A549 (cell line): Measurements from ENCODE around the gene MT1HL1. TPM values are rescaled to one million over a fixed set of nuclear protein-coding genes. Genes with fewer than 3 reads are reported as not detected.

Source experiments
- ATAC-seq, 2 experiments: fragments of 200-7000 bp in 1 of 2; fragments of >200 bp in 1 of 2; cut with Nextera tagmentation in 1 of 2; cut with Tn5 transposase in 1 of 2; 3 replicates each; pipeline versions ENCODE4 v1.8.0 to v1.9.1; 2018 to 2020; ENCODE audit warnings: mild to moderate bottlenecking in 1 of 2, moderate library complexity in 1 of 2
- CTCF ChIA-PET: fragments of 300-600 bp; sonication (Branson Sonifier 250); formaldehyde crosslinking; extraction: SDS; loops from one replicate; lab custom pipeline; 2021; ENCODE audit warnings: antibody characterized with exemption, inconsistent platforms; lab: Yijun Ruan, JAX
- POLR2A ChIA-PET: fragments of 350-600 bp; formaldehyde crosslinking; extraction: SDS; loops from one replicate; lab custom pipeline; 2021; ENCODE audit warnings: antibody characterized with exemption, inconsistent platforms; lab: Yijun Ruan, JAX
- DNase-seq, 2 experiments: peaks; one replicate each; pipeline versions ENCODE4 v3.0.0 to v3.0.0-alpha.2; 2011 to 2016; ENCODE audit warnings: low read depth in 1 of 2, low spot score in 1 of 2
- FAIRE-seq: peaks from 2 replicates; lab custom pipeline; 2011; peaks lifted over from hg19 to GRCh38; lab: Jason Lieb, UNC
- H3K27ac ChIP-seq, 2 experiments: fragments of >200 bp; sonication (Bioruptor Twin); formaldehyde crosslinking; 3 replicates each; pipeline ENCODE4 v1.5.1; 2016 to 2017
- H3K4me1 ChIP-seq: fragments of >200 bp; sonication (Bioruptor Twin); formaldehyde crosslinking; 3 replicates; pipeline ENCODE4 v1.6.1; 2016
- H3K4me2 ChIP-seq: fragments of >200 bp; sonication (Bioruptor Twin); formaldehyde crosslinking; 3 replicates; pipeline ENCODE4 v1.6.1; 2016
- H3K4me3 ChIP-seq: fragments of >200 bp; sonication (Bioruptor Twin); formaldehyde crosslinking; 3 replicates; pipeline ENCODE4 v1.5.1; 2016
- H3K9me3 ChIP-seq: fragments of >200 bp; sonication (Bioruptor Twin); formaldehyde crosslinking; 3 replicates; pipeline ENCODE4 v1.6.1; 2016
- BHLHE40 ChIP-seq: IDR thresholded peaks from 2 replicates; pipeline ENCODE4 v1.6.1; 2012; ENCODE audit warnings: low read depth, low read length, inconsistent platforms
- CBX2 ChIP-seq: fragments of 200-600 bp; sonication (generic); IDR thresholded peaks from 2 replicates; pipeline ENCODE4 v1.6.1; 2016; ENCODE audit warnings: low read depth, mild to moderate bottlenecking, borderline replicate concordance
- CBX8 ChIP-seq: fragments of 200-600 bp; sonication (generic); IDR thresholded peaks from 2 replicates; pipeline ENCODE4 v1.6.1; 2016
- CHD4 ChIP-seq: fragments of 200-600 bp; sonication (generic); IDR thresholded peaks from 2 replicates; pipeline ENCODE4 v1.6.1; 2016; ENCODE audit warnings: antibody characterized with exemption, mild to moderate bottlenecking, borderline replicate concordance
- FOSL2 ChIP-seq, 2 experiments: fragments of 450-650 bp in 1 of 2; fragments of >200 bp in 1 of 2; sonication (Bioruptor Twin) in 1 of 2; formaldehyde crosslinking; IDR thresholded peaks; 2 replicates each; pipeline versions ENCODE4 v1.5.0 to v1.6.1; 2016 to 2020; ENCODE audit warnings: mild to moderate bottlenecking in 1 of 2, moderate library complexity in 1 of 2
- HOXB5 ChIP-seq: fragments of 250-450 bp; sonication (Bioruptor Pico); IDR thresholded peaks from 2 replicates; pipeline ENCODE4 v1.5.0; 2020; ENCODE audit warnings: mild to moderate bottlenecking, moderate library complexity
- KDM1A ChIP-seq: fragments of 200-600 bp; sonication (generic); IDR thresholded peaks from 2 replicates; pipeline ENCODE4 v1.6.1; 2016; ENCODE audit warnings: low read depth, mild to moderate bottlenecking
- MAFK ChIP-seq: fragments of 450-650 bp; IDR thresholded peaks from 2 replicates; pipeline ENCODE4 v1.6.1; 2014; ENCODE audit not compliant: partially characterized antibody
- MAZ ChIP-seq: fragments of 150-350 bp; IDR thresholded peaks from 2 replicates; pipeline ENCODE4 v1.6.1; 2014; ENCODE audit warnings: antibody characterized with exemption, low read depth, low read length, borderline replicate concordance
- NFE2L2 ChIP-seq: fragments of 150-350 bp; conservative IDR thresholded peaks from 2 replicates; pipeline ENCODE4 v1.6.1; 2014; ENCODE audit warnings: low read length
- POLR2A ChIP-seq: IDR thresholded peaks from 2 replicates; pipeline ENCODE4 v1.6.1; 2012; ENCODE audit warnings: mild to moderate bottlenecking, low read length
- POLR2AphosphoS2 ChIP-seq: conservative IDR thresholded peaks from 2 replicates; pipeline ENCODE4 v1.6.1; 2012; ENCODE audit warnings: low read length, improper control_type of control experiment, inconsistent platforms
- RCOR1 ChIP-seq: fragments of 150-350 bp; IDR thresholded peaks from 2 replicates; pipeline ENCODE4 v1.6.1; 2014; ENCODE audit warnings: antibody characterized with exemption, low read length, low read depth
- SMC3 ChIP-seq: fragments of >200 bp; sonication (Bioruptor Twin); formaldehyde crosslinking; IDR thresholded peaks from 3 replicates; pipeline ENCODE4 v1.6.1; 2018; ENCODE audit warnings: inconsistent platforms
- SREBF2 ChIP-seq: fragments of 450-650 bp; IDR thresholded peaks from 2 replicates; pipeline ENCODE4 v1.6.1; 2014; ENCODE audit warnings: mild to moderate bottlenecking, moderate library complexity
- ZC3H11A ChIP-seq: fragments of 450-650 bp; IDR thresholded peaks from 2 replicates; pipeline ENCODE4 v1.6.1; 2014; ENCODE audit warnings: antibody characterized with exemption, mild to moderate bottlenecking
- ZNF302 ChIP-seq: fragments of 250-450 bp; sonication (Bioruptor Pico); IDR thresholded peaks from 2 replicates; pipeline ENCODE4 v1.9.0; 2021; ENCODE audit warnings: inconsistent platforms, mild to moderate bottlenecking, moderate library complexity
- WGBS: methylation state at CpG from one replicate; pipeline ENCODE4 v1.1.6; 2017; ENCODE audit errors: missing lambda C conversion rate; 5-methylcytosine and 5-hydroxymethylcytosine counted together
- polyA minus RNA-seq: library from RNA; depleted of rRNA, polyadenylated mRNA; stranded (reverse); fragments of >200 nt; gene quantifications from 2 replicates; pipeline ENCODE4 v1.2.3, GENCODE V29; 2011; rRNA and poly(A)+ RNA removed
- polyA plus RNA-seq, 4 experiments: library from polyadenylated mRNA; depleted of rRNA in 3 of 4; stranded (reverse); fragments of >200 nt; fragmentation: RNase III in 1 of 4; extraction: RNeasy Plus Mini Kit Qiagen cat#74134 plus additional on column Dnase treatment in 1 of 4; gene quantifications; 2 replicates in 3 of 4; 3 replicates in 1 of 4; pipeline ENCODE4 v1.2.3, GENCODE V29; 2011 to 2017
- TF ChIP-seq, protein P1 (sequence below): fragments of >200 bp; sonication (Bioruptor Twin); formaldehyde crosslinking; IDR thresholded peaks from 2 replicates; pipeline ENCODE4 v1.6.1; 2016
- TF ChIP-seq, protein P2 (sequence below): IDR thresholded peaks from 2 replicates; pipeline ENCODE4 v1.6.1; 2012; ENCODE audit warnings: low read depth, borderline replicate concordance
- TF ChIP-seq, protein P3 (sequence below): fragments of 250-450 bp; sonication (Bioruptor Pico); IDR thresholded peaks from 2 replicates; pipeline ENCODE4 v1.5.0; 2020; ENCODE audit warnings: low read depth, mild to moderate bottlenecking, moderate library complexity
- TF ChIP-seq, protein P4 (sequence below): fragments of 450-650 bp; IDR thresholded peaks from 2 replicates; pipeline ENCODE4 v1.6.1; 2014; ENCODE audit warnings: antibody characterized with exemption
- TF ChIP-seq, protein P5 (sequence below): IDR thresholded peaks from 2 replicates; pipeline ENCODE4 v1.6.1; 2012

Gene MT1HL1
- polyA plus RNA-seq (2011; rRNA removed) (not detected in 2 replicates), polyA plus RNA-seq (2017; fragmentation: RNase III; extraction: RNeasy Plus Mini Kit Qiagen cat#74134 plus additional on column Dnase treatment) (not detected in 3 replicates), polyA minus RNA-seq (not detected in 2 replicates)
- not detected in 2 replicates for polyA plus RNA-seq (2012; cell fraction: cytosol; rRNA removed)
- polyA plus RNA-seq (2012; cell fraction: nucleus; rRNA removed): not detected in 2 replicates

DNA sequence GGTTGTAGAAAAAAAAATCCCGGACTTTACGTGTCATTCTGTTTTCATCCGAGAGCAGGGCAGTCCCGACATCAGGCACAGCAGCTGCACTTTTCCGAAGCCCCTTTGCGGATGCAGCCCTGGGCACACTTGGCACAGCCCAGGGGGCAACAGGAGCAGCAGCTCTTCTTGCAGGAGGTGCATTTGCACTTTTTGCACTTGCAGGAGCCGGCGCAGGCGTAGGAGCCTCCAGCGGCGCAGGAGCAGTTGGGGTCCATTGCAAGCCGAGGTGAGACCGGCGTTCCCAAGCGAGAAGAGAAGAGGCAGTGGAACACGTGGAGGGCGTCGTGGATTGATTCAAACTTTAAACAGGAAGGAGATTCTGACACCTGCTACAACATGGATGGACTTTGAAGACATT lies at the start of gene MT1HL1:
MT1HL1 (minus strand) TSS at position 326 of the 400 bp plus-strand sequence; CDS start at position 257, 69 bp downstream.
- 62% methylated on average over 18 of the region's 18 CpGs for WGBS
- no peak within 1 kb of the TSS for H3K27ac ChIP-seq
- ChIA-PET POLR2A (no interaction called here), CTCF (no interaction called here)
- H3K4me2 ChIP-seq: no peak within 1 kb of the TSS
- FAIRE-seq: no peak
- DNase-seq: no peak
- ATAC-seq: no peak
- no peak for TF ChIP-seq BHLHE40
- no peak for TF ChIP-seq SREBF2
- TF ChIP-seq, all 56 proteins: peak for 0
- Histone ChIP-seq H3K4me1 (no peaks in the 10 kb centered on the region), H3K9me3 (no peaks in the 10 kb centered on the region), H3K4me3 (no peak within 1 kb of the TSS)

DNA sequence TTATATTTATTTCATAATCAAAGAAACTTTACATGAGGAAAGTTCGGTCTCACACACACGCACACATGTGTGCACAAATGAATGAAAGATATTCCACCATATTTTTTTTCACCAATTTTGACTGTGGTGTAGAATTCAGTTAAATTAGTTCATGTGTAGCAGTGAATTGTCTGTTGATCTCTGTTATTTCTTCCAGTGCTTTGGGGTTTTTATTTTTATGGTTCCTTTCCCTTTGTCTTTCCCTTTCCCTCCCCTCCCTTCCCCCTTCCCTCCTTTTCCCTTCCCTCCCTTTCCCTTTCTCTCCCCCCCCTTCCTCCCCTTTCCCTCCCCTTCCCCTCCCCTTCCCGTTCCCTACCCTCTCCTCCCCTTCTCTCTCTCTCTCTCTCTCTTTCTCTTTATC lies 46.7 kb upstream of the MT1HL1 start:
- no peak overlapping the region for H3K4me2 ChIP-seq
- no peaks in the 10 kb centered on the region for H3K4me1 ChIP-seq
- H3K27ac ChIP-seq: no peak overlapping the region
- no peak for DNase-seq
- CTCF ChIA-PET: no interaction called here
- POLR2A ChIA-PET: no interaction called here
- H3K9me3 ChIP-seq: no peaks in the 10 kb centered on the region
- no peak for FAIRE-seq
- TF ChIP-seq MAFK (no peak), HOXB5 (CRISPR knock-in tag) (no peak), CBX2 (no peak), CBX8 (no peak), MAZ (no peak), ZC3H11A (no peak), CHD4 (no peak)
- TF ChIP-seq, protein P1, sequence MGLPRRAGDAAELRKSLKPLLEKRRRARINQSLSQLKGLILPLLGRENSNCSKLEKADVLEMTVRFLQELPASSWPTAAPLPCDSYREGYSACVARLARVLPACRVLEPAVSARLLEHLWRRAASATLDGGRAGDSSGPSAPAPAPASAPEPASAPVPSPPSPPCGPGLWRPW: no peak
- TF ChIP-seq, protein P2, sequence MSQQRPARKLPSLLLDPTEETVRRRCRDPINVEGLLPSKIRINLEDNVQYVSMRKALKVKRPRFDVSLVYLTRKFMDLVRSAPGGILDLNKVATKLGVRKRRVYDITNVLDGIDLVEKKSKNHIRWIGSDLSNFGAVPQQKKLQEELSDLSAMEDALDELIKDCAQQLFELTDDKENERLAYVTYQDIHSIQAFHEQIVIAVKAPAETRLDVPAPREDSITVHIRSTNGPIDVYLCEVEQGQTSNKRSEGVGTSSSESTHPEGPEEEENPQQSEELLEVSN: no peak
- TF ChIP-seq, protein P3, sequence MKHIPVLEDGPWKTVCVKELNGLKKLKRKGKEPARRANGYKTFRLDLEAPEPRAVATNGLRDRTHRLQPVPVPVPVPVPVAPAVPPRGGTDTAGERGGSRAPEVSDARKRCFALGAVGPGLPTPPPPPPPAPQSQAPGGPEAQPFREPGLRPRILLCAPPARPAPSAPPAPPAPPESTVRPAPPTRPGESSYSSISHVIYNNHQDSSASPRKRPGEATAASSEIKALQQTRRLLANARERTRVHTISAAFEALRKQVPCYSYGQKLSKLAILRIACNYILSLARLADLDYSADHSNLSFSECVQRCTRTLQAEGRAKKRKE (CRISPR knock-in tag): no peak
- ATAC-seq: no peak
- WGBS: 43% methylated on average over 2 of the region's 3 CpGs
- no peak overlapping the region for H3K4me3 ChIP-seq

DNA sequence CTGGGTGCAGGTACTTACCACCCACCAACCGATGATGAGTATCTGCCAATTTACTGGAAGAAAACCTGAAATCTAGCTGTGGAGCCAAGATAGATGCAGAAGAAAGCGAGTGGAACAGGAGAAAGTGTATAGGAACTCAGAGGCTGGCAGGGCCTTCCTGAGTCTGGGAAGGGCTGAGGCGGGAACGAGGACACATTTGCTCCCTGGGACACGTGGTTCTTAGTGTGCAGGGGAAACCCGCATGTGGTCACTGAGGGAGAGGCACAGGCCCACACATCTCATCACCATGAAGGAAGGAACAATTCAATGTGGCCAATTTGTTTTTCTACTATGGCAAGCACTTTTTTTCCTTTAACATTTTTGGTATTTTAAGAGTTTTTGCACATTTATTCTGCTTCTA lies 45.9 kb upstream of the MT1HL1 start:
- no peaks in the 10 kb centered on the region for H3K4me1 ChIP-seq
- no peak for TF ChIP-seq CBX8
- no peak for TF ChIP-seq MAFK
- no peak for TF ChIP-seq NFE2L2
- no peak for TF ChIP-seq RCOR1
- TF ChIP-seq, protein P4, sequence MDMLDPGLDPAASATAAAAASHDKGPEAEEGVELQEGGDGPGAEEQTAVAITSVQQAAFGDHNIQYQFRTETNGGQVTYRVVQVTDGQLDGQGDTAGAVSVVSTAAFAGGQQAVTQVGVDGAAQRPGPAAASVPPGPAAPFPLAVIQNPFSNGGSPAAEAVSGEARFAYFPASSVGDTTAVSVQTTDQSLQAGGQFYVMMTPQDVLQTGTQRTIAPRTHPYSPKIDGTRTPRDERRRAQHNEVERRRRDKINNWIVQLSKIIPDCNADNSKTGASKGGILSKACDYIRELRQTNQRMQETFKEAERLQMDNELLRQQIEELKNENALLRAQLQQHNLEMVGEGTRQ: no peak
- TF ChIP-seq POLR2A: no peak
- TF ChIP-seq FOSL2 (IDR thresholded peaks at IDR 0.05): no peak
- TF ChIP-seq FOSL2 (CRISPR knock-in tag; IDR thresholded peaks at IDR 0.05): no peak
- TF ChIP-seq, protein P2: no peak
- TF ChIP-seq BHLHE40: no peak
- TF ChIP-seq, all 56 proteins: peak for 0
- no peak for DNase-seq
- no peak for ATAC-seq
- H3K4me2 ChIP-seq: no peak overlapping the region
- no peak for FAIRE-seq
- POLR2A ChIA-PET: no interaction called here
- CTCF ChIA-PET: no interaction called here
- no peaks in the 10 kb centered on the region for H3K9me3 ChIP-seq
- H3K27ac ChIP-seq: no peak overlapping the region
- WGBS: 27% methylated on average over 6 of the region's 6 CpGs
- H3K4me3 ChIP-seq: no peak overlapping the region

DNA sequence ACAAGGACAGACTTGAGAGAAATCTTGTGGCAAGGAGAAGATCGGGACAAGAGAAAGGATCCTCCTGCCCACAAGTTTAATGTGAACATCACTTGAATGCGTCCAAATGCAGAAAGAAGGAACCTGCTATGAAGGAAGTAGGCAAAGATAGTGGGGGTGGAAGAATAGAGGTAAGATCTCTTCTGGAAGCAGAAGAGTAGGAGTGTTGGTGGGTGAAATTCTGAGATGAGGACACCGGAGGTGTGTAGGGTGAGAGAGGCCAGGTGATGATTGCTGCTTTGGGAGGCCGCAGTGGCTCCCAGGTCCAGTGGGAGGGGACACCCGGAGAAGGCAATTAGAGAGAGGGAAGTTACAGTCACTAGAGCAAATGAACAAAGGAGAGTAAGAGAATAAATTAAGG lies 44.6 kb upstream of the MT1HL1 start:
- DNase-seq (no peak), FAIRE-seq (no peak), ATAC-seq (no peak)
- TF ChIP-seq SMC3: no peak
- TF ChIP-seq KDM1A: no peak
- TF ChIP-seq BHLHE40: no peak
- no peak for TF ChIP-seq ZNF302 (CRISPR knock-in tag)
- TF ChIP-seq POLR2AphosphoS2: no peak
- TF ChIP-seq, protein P5, sequence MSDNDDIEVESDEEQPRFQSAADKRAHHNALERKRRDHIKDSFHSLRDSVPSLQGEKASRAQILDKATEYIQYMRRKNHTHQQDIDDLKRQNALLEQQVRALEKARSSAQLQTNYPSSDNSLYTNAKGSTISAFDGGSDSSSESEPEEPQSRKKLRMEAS: no peak
- no peak for TF ChIP-seq RCOR1
- ChIA-PET POLR2A (no interaction called here), CTCF (no interaction called here)
- H3K4me2 ChIP-seq: no peak overlapping the region
- 13% methylated on average over 5 of the region's 5 CpGs for WGBS
- H3K9me3 ChIP-seq: no peaks in the 10 kb centered on the region
- H3K4me3 ChIP-seq: no peak overlapping the region
- no peaks in the 10 kb centered on the region for H3K4me1 ChIP-seq
- no peak overlapping the region for H3K27ac ChIP-seq
